ENCODE measurements around the gene PHLDA3. TPM values are rescaled to one million over a fixed set of nuclear protein-coding genes. Genes with fewer than 3 reads are reported as not detected.

Gene PHLDA3
- total and polyA plus RNA-seq, 2 of the 13 experiments (the other 11 are each of a cell fraction or from before 2014, with no cell fraction given), result 16.7 to 33.6 TPM

DNA sequence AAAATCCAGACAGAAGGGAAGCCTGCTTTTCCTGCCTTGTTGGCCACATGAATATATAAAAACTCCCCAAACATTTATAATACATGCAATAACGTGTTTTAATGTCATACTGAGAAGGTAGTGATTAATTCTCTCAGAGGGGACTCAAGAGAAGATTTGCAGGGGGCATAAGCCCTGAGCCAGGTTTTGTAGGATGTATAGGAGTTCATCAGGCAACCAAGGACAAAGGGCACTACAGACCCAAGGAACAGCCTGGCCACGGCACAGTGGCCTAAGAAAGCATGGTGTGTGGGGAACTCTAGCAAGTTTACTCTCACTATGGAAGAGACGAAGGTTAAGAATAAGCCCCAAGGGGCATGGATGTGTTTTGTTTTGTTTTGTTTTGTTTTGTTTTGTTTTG is 32.0 kb downstream of the PHLDA3 start (continued):
- TF ChIP-seq FOXM1 (CRISPR knock-in tag; IDR thresholded peaks at IDR 0.05) (no peak), ZNF317 (CRISPR knock-in tag; IDR thresholded peaks at IDR 0.05) (no peak), ZSCAN29 (CRISPR knock-in tag; conservative IDR thresholded peaks at IDR 0.05) (no peak), AHR (CRISPR knock-in tag; IDR thresholded peaks at IDR 0.05) (no peak), NFYB (CRISPR knock-in tag; IDR thresholded peaks at IDR 0.05) (no peak)
- TF ChIP-seq, protein P1, sequence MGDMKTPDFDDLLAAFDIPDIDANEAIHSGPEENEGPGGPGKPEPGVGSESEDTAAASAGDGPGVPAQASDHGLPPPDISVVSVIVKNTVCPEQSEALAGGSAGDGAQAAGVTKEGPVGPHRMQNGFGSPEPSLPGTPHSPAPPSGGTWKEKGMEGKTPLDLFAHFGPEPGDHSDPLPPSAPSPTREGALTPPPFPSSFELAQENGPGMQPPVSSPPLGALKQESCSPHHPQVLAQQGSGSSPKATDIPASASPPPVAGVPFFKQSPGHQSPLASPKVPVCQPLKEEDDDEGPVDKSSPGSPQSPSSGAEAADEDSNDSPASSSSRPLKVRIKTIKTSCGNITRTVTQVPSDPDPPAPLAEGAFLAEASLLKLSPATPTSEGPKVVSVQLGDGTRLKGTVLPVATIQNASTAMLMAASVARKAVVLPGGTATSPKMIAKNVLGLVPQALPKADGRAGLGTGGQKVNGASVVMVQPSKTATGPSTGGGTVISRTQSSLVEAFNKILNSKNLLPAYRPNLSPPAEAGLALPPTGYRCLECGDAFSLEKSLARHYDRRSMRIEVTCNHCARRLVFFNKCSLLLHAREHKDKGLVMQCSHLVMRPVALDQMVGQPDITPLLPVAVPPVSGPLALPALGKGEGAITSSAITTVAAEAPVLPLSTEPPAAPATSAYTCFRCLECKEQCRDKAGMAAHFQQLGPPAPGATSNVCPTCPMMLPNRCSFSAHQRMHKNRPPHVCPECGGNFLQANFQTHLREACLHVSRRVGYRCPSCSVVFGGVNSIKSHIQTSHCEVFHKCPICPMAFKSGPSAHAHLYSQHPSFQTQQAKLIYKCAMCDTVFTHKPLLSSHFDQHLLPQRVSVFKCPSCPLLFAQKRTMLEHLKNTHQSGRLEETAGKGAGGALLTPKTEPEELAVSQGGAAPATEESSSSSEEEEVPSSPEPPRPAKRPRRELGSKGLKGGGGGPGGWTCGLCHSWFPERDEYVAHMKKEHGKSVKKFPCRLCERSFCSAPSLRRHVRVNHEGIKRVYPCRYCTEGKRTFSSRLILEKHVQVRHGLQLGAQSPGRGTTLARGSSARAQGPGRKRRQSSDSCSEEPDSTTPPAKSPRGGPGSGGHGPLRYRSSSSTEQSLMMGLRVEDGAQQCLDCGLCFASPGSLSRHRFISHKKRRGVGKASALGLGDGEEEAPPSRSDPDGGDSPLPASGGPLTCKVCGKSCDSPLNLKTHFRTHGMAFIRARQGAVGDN (CRISPR knock-in tag; IDR thresholded peaks at IDR 0.05), result no peak
- TF ChIP-seq, protein P2, sequence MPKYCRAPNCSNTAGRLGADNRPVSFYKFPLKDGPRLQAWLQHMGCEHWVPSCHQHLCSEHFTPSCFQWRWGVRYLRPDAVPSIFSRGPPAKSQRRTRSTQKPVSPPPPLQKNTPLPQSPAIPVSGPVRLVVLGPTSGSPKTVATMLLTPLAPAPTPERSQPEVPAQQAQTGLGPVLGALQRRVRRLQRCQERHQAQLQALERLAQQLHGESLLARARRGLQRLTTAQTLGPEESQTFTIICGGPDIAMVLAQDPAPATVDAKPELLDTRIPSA (CRISPR knock-in tag; IDR thresholded peaks at IDR 0.05; ENCODE audit: borderline replicate concordance), result no peak

DNA sequence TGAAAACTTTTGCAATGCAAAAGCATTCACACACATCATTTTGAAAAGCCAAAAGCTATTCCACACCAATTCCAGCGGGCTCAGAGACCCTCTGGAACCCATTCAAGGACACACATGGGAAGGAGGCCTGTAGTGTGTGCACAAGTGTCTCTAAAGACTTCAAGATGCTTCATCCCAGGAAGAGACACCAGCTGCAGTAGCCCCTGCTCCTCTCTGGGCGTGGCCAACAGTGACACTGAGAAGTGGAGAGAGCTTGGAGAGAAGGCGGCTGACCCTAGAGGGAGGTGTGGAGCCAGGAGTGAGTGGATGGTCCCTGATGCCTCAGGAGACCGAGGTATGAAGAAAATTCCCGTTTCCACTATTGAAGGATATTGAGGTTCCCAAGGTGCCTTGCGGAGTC is 32.6 kb downstream of the PHLDA3 start:
- no peaks in the 10 kb centered on the region for H3K36me3 ChIP-seq (replicated peaks in 1 of 2; ENCODE audit: control insufficient read depth in 1 of 2, insufficient read depth in 2 of 2, low read length in 2 of 2)
- no peak overlapping the region for H3K4me2 ChIP-seq (ENCODE audit: low read depth, low read length)
- no peak overlapping the region for H3K9ac ChIP-seq (ENCODE audit: insufficient read depth, low read depth, low read length)
- in situ Hi-C loops (cut with HindIII; ENCODE audit: extremely low pct_ligation_motif_present, low pct_unique_long_range_greater_than_20kb), result no loop called here
- H4K20me1 ChIP-seq (ENCODE audit: insufficient read depth, low read length), result no peaks in the 10 kb centered on the region
- H3K9me3 ChIP-seq (ENCODE audit: low read length), result no peaks in the 10 kb centered on the region
- ATAC-seq (peak; percentile 94), DNase-seq (ENCODE audit: low spot score) (peak; percentile 36), FAIRE-seq (no peak)
- H2AFZ ChIP-seq (ENCODE audit: low read length), result no peak overlapping the region
- H3K27ac ChIP-seq (ENCODE audit: extremely low read length, insufficient read depth, low read length), result no peak overlapping the region
- H3K79me2 ChIP-seq (ENCODE audit: insufficient read depth, low read length), result no peaks in the 10 kb centered on the region
- H3K27me3 ChIP-seq (ENCODE audit: control insufficient read depth in 1 of 2, insufficient read depth in 2 of 2, low read length in 2 of 2), result 0 out of 5 replicates have a peak, but pooled peaks cover 0 to 4% of the 10 kb centered on the region in 2 experiments
- intact Hi-C loops (cut with micrococcal nuclease; ENCODE audit: unreplicated experiment), result loop anchor here (1.0 kb wide), 1 partner anchor 77 kb away; no protein-coding TSS in a partner anchor
- CTCF ChIA-PET (ENCODE audit: low intra/inter-chr PET ratio, low total read pairs), result interaction anchor here (1.2 to 2.3 kb wide), 2 partner anchors 45 to 76 kb away, joined by 3 to 12 read pairs; no protein-coding TSS in a partner anchor
- POLR2A ChIA-PET, result interaction anchor here (1.8 kb wide), 1 partner anchor 32 kb away, joined by 7 read pairs; no protein-coding TSS in a partner anchor
- 30% methylated on average over 3 of the region's 6 CpGs for WGBS (ENCODE audit: low lambda C conversion rate)
- no TSS peak for BruUV-seq (replicated peaks)
- H3K4me1 ChIP-seq (ENCODE audit: insufficient read depth, low read length), result peaks cover 8% of the 10 kb centered on the region; the same call in 1 of the 2 replicates
- H3K4me3 ChIP-seq (replicated peaks in 1 of 3; ENCODE audit: insufficient read depth in 1 of 3, low read depth in 2 of 3, low read length in 3 of 3), result no peak overlapping the region
- TF ChIP-seq, protein P3, sequence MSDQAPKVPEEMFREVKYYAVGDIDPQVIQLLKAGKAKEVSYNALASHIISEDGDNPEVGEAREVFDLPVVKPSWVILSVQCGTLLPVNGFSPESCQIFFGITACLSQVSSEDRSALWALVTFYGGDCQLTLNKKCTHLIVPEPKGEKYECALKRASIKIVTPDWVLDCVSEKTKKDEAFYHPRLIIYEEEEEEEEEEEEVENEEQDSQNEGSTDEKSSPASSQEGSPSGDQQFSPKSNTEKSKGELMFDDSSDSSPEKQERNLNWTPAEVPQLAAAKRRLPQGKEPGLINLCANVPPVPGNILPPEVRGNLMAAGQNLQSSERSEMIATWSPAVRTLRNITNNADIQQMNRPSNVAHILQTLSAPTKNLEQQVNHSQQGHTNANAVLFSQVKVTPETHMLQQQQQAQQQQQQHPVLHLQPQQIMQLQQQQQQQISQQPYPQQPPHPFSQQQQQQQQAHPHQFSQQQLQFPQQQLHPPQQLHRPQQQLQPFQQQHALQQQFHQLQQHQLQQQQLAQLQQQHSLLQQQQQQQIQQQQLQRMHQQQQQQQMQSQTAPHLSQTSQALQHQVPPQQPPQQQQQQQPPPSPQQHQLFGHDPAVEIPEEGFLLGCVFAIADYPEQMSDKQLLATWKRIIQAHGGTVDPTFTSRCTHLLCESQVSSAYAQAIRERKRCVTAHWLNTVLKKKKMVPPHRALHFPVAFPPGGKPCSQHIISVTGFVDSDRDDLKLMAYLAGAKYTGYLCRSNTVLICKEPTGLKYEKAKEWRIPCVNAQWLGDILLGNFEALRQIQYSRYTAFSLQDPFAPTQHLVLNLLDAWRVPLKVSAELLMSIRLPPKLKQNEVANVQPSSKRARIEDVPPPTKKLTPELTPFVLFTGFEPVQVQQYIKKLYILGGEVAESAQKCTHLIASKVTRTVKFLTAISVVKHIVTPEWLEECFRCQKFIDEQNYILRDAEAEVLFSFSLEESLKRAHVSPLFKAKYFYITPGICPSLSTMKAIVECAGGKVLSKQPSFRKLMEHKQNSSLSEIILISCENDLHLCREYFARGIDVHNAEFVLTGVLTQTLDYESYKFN (CRISPR knock-in tag; conservative IDR thresholded peaks at IDR 0.05), result no peak
- TF ChIP-seq RARA (CRISPR knock-in tag; IDR thresholded peaks at IDR 0.05), result no peak
- TF ChIP-seq, protein P4, sequence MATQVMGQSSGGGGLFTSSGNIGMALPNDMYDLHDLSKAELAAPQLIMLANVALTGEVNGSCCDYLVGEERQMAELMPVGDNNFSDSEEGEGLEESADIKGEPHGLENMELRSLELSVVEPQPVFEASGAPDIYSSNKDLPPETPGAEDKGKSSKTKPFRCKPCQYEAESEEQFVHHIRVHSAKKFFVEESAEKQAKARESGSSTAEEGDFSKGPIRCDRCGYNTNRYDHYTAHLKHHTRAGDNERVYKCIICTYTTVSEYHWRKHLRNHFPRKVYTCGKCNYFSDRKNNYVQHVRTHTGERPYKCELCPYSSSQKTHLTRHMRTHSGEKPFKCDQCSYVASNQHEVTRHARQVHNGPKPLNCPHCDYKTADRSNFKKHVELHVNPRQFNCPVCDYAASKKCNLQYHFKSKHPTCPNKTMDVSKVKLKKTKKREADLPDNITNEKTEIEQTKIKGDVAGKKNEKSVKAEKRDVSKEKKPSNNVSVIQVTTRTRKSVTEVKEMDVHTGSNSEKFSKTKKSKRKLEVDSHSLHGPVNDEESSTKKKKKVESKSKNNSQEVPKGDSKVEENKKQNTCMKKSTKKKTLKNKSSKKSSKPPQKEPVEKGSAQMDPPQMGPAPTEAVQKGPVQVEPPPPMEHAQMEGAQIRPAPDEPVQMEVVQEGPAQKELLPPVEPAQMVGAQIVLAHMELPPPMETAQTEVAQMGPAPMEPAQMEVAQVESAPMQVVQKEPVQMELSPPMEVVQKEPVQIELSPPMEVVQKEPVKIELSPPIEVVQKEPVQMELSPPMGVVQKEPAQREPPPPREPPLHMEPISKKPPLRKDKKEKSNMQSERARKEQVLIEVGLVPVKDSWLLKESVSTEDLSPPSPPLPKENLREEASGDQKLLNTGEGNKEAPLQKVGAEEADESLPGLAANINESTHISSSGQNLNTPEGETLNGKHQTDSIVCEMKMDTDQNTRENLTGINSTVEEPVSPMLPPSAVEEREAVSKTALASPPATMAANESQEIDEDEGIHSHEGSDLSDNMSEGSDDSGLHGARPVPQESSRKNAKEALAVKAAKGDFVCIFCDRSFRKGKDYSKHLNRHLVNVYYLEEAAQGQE (IDR thresholded peaks at IDR 0.05; ENCODE audit: borderline replicate concordance in 1 of 2, low read depth in 1 of 2, low read length in 2 of 2), result no peak
